ENCODE results near the gene ZBTB16.

Gene ZBTB16

GRCh38 chr11:114197799-114198500, 138.4 kb downstream of the ZBTB16 start:
- Histone ChIP-seq H3K4me3 (ENCODE audit: low read depth, low read length) (no peak overlapping the region), H3K4me1 (ENCODE audit: control insufficient read depth, insufficient read depth, low read length) (peaks cover 8% of the 10 kb centered on the region), H3K9me3 (ENCODE audit: control insufficient read depth, insufficient read depth, low read depth, low read length) (no peaks in the 10 kb centered on the region), H3K36me3 (ENCODE audit: control insufficient read depth in 2 of 2, insufficient read depth in 1 of 2, low read length in 2 of 2) (no peaks in the 10 kb centered on the region), H3K27ac (ENCODE audit: extremely low read depth, low read depth, low read length) (0 out of 2 replicates have a peak overlapping the region, but pooled peaks have one; percentile 11)
- POLR2A ChIA-PET = interaction anchor here (0.7 to 1.5 kb wide), 4 partner anchors 19 to 206 kb away, joined by 4 to 7 read pairs (median 4); no protein-coding TSS in a partner anchor
- CTCF ChIA-PET = interaction anchor here (0.6 to 1.2 kb wide), 2 partner anchors 63 to 775 kb away, joined by 3 to 6 read pairs; no protein-coding TSS in a partner anchor
- TF ChIP-seq SP7 (tag by site-specific recombination; IDR thresholded peaks at IDR 0.05) = peak; percentile 77
- peak; percentile 81; the same call in 1 of the 2 replicates for TF ChIP-seq ZEB2 (tag by site-specific recombination; IDR thresholded peaks at IDR 0.05)
- TF ChIP-seq ZNF501 (tag by site-specific recombination; IDR thresholded peaks at IDR 0.05) = peak; percentile 65
- TF ChIP-seq ZBTB21 (tag by site-specific recombination; IDR thresholded peaks at IDR 0.05) = peak; percentile 60; the same call in 1 of the 2 replicates
- no peak for TF ChIP-seq ZNF513 (tag by site-specific recombination; IDR thresholded peaks at IDR 0.05)
- peak; percentile 85 for TF ChIP-seq ZNF600 (tag by site-specific recombination; IDR thresholded peaks at IDR 0.05)
- TF ChIP-seq TRIM28 (IDR thresholded peaks at IDR 0.05; ENCODE audit: borderline replicate concordance, low read length) = peak; percentile 51; the same call in 1 of the 2 replicates
- TF ChIP-seq ZNF433 (tag by site-specific recombination; IDR thresholded peaks at IDR 0.05; ENCODE audit: low read depth) = no peak
- peak; percentile 92 for TF ChIP-seq GLIS1 (tag by site-specific recombination; IDR thresholded peaks at IDR 0.05)
- 0 out of 2 replicates have a peak, but pooled peaks have one; percentile 39 for TF ChIP-seq BCL11A (tag by site-specific recombination; IDR thresholded peaks at IDR 0.05; ENCODE audit: low read depth)
- TF ChIP-seq ZNF16 (tag by site-specific recombination; IDR thresholded peaks at IDR 0.05; ENCODE audit: low read depth) = no peak
- no peak for TF ChIP-seq PRDM2 (tag by site-specific recombination; IDR thresholded peaks at IDR 0.05; ENCODE audit: borderline replicate concordance)
- no peak for TF ChIP-seq ZNF654 (tag by site-specific recombination; IDR thresholded peaks at IDR 0.05; ENCODE audit: low read depth)
- TF ChIP-seq ZNF2 (tag by site-specific recombination; IDR thresholded peaks at IDR 0.05) = no peak
- peak; percentile 50 for TF ChIP-seq OSR2 (tag by site-specific recombination; IDR thresholded peaks at IDR 0.05)
- TF ChIP-seq ATF2 (tag by site-specific recombination; IDR thresholded peaks at IDR 0.05; ENCODE audit: low read depth) = 0 out of 2 replicates have a peak, but pooled peaks have one; percentile 40
- TF ChIP-seq KLF17 (tag by site-specific recombination; IDR thresholded peaks at IDR 0.05) = peak; percentile 38
- TF ChIP-seq ZNF843 (tag by site-specific recombination; IDR thresholded peaks at IDR 0.05) = peak; percentile 87
- TF ChIP-seq BCL11B (tag by site-specific recombination; IDR thresholded peaks at IDR 0.05; ENCODE audit: low read depth) = no peak
- TF ChIP-seq ZNF140 (tag by site-specific recombination; IDR thresholded peaks at IDR 0.05) = no peak
- no peak for TF ChIP-seq ZNF239 (tag by site-specific recombination; IDR thresholded peaks at IDR 0.05)
- TF ChIP-seq ZNF394 (tag by site-specific recombination; IDR thresholded peaks at IDR 0.05; ENCODE audit: borderline replicate concordance) = 0 out of 2 replicates have a peak, but pooled peaks have one; percentile 24
- peak; percentile 35; the same call in 1 of the 2 replicates for TF ChIP-seq ZIC2 (tag by site-specific recombination; IDR thresholded peaks at IDR 0.05)
- peak; percentile 49; the same call in 1 of the 2 replicates for TF ChIP-seq ZBTB17 (tag by site-specific recombination; IDR thresholded peaks at IDR 0.05)
- no peak for TF ChIP-seq ZNF558 (tag by site-specific recombination; IDR thresholded peaks at IDR 0.05)
- TF ChIP-seq INSM2 (tag by site-specific recombination; IDR thresholded peaks at IDR 0.05) = peak; percentile 80
- TF ChIP-seq ZNF677 (tag by site-specific recombination; IDR thresholded peaks at IDR 0.05) = peak; percentile 97

Data from HEK293 (cell line).